Fibroblast of pulmonary artery (primary cell): ENCODE measurements around the gene IBA57.

Source experiments
- DNase-seq: peaks from one replicate; pipeline ENCODE4 v3.0.0-alpha.2; 2010; ENCODE audit warnings: low read depth
- H3K4me3 ChIP-seq: replicated peaks from 2 replicates; pipeline ENCODE4 v1.5.1; 2011; ENCODE audit warnings: low read depth, mild to moderate bottlenecking, control low read depth, low read length, moderate library complexity
- TF ChIP-seq, protein P1 (sequence below): IDR thresholded peaks from 2 replicates; pipeline ENCODE4 v1.5.1; 2011; ENCODE audit warnings: mild to moderate bottlenecking, control low read depth, low read length, inconsistent platforms; ENCODE audit errors: missing control alignments

The IBA57 gene

GRCh38 chr1:228152918-228153258 is 12.7 kb upstream of the IBA57 start:
- H3K4me3 ChIP-seq, result no peak overlapping the region
- TF ChIP-seq, protein P1, sequence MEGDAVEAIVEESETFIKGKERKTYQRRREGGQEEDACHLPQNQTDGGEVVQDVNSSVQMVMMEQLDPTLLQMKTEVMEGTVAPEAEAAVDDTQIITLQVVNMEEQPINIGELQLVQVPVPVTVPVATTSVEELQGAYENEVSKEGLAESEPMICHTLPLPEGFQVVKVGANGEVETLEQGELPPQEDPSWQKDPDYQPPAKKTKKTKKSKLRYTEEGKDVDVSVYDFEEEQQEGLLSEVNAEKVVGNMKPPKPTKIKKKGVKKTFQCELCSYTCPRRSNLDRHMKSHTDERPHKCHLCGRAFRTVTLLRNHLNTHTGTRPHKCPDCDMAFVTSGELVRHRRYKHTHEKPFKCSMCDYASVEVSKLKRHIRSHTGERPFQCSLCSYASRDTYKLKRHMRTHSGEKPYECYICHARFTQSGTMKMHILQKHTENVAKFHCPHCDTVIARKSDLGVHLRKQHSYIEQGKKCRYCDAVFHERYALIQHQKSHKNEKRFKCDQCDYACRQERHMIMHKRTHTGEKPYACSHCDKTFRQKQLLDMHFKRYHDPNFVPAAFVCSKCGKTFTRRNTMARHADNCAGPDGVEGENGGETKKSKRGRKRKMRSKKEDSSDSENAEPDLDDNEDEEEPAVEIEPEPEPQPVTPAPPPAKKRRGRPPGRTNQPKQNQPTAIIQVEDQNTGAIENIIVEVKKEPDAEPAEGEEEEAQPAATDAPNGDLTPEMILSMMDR, result no peak
- DNase-seq, result no peak

- H3K4me3 ChIP-seq, result no peak overlapping the region
- no peak for DNase-seq
- TF ChIP-seq, protein P1, result no peak
These were observed 11.5 kb upstream of the IBA57 start for GRCh38 chr1:228154021-228154669.

DNA sequence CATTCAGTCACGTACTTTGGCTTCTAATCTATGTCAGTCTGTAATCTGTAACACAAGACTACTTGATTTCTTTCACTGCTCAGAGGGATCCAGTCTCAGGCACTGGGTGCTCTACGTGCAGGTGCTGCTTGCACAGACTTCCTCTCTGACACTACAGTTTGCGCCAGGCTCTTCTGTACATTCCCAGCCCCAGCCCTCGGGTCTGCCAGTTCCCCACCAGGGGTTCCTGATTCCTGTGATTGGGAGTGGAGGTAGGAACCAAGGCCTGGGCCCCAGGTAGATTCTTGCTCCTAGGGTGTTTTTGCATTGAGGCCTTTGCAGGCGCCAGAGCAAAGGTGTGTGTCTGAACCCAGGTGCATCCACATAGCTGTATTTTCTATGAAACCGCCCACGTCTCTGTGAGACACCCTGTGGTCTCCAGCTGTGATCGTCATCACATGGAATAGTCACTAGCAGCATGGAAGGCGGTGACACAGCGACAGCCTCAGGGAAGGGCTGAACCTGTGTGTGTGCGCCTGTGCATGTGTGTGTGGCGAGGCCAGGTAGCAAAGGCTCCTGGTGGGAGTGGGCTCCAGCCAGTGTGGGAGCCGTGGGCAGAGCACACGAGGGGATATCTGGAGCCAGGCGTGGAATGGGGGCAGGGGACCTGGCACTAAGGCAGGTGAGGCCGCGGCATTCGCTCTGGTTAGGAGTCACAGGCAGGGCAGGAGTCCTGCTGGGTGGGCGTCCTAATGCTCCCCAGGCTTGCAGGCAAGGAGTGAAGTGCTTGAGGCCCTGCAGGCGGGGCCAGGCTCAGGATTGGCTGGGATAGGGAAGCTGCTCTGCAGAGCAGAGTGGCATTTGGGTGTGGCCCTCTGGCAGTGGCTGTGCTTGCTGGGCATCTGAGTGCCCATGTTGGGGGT is 10.7 kb upstream of the IBA57 start:
- TF ChIP-seq, protein P1, result no peak
- no peak for DNase-seq
- H3K4me3 ChIP-seq, result no peak overlapping the region

- TF ChIP-seq, protein P1, result no peak
- no peak for DNase-seq
- no peak overlapping the region for H3K4me3 ChIP-seq
These were observed 9.7 kb upstream of the IBA57 start for GRCh38 chr1:228155596-228156514.

DNA sequence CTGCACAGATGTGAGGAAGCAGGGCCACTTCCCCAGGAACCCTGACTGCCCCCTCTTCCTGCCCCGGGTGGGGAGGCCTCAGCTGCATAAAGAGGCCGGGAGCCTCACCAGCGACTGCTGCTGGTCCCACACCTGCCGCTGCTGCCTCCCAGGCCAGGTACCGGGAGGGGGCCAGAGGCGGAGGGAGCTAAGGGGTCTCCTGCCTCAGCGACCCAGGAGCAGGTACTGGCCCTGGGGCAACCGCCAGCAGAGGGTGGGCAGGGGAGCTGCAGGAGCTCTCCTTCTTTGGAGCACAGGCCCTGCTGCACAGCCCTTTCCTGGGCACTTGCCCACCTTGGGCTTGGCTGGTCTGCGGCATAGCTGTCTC is 9.1 kb upstream of the IBA57 start:
- no peak for DNase-seq
- TF ChIP-seq, protein P1, result no peak
- no peak overlapping the region for H3K4me3 ChIP-seq

DNA sequence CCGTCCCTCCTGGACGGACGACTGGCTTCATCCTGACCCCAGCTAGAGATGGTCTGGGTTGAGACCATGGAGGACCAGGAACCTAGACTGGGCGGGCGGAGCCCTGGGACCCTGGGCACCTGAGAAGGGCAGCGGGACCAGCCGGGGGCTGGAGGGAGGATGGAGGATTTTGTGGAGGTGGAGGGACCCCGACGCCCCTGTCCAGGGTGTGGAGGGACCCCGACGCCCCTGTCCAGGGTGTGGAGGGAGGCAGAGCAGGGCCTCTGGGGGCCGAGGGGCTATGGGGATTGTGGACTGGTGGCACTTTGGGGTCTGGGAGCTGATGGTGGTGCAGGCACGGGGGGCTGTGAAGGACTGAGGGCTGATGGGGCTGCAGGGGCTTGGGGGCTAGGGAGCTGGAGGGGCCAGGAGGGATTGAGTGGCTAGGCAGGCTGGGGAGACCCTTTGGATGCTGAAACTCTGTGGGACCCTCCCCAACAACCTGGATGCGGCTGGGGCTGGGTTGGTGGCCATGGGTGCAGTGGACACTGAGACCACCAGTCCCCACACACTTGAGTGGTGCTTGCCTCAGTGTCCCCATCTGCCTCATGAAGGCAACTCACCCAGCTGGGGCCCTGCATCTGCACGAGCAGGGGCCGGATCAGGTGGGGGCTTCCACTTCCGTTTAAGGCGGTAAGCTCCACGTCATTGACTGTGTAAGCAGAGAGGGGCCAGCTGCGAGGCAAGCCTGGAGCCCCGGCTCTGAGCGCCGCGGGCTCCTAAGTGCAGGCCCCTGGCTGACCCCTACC is 8.5 kb upstream of the IBA57 start:
- TF ChIP-seq, protein P1, result no peak
- DNase-seq, result no peak
- H3K4me3 ChIP-seq, result no peak overlapping the region
